HG02870 (cell line): ENCODE results near the gene RTCB.
"Not testable (repeated sequence)": the region's sequence is repeated elsewhere in the genome, so short reads cannot be mapped to it uniquely, and the experiment has no call there.

Experiments used
- ATAC-seq: cut with Tn5 transposase; IDR thresholded peaks from one replicate; pipeline ENCODE4 v1.9.1; 2021; ENCODE audit warnings: mild to moderate bottlenecking, moderate library complexity; ENCODE audit not compliant: unreplicated experiment

Gene RTCB

DNA sequence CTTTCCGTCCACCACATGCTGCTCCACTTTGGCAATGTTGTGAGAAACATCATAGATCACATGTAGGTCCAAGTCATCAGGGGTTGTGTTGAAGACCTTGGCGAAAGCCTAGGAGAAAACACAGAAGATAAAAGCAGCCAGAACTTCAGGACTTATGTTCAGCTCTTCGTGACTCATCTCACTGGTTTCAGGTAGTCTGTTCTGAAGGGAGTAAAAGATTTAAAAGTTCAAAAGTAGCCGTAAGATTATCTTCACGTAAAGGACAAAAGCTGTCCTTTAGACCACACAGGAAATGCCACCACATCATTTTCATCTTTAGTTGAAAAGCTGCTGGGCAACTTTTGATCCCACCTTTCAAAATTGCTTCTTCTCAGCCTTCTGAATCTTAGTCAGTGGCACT lies 16.9 kb downstream of the RTCB start:
- ATAC-seq = no peak

DNA sequence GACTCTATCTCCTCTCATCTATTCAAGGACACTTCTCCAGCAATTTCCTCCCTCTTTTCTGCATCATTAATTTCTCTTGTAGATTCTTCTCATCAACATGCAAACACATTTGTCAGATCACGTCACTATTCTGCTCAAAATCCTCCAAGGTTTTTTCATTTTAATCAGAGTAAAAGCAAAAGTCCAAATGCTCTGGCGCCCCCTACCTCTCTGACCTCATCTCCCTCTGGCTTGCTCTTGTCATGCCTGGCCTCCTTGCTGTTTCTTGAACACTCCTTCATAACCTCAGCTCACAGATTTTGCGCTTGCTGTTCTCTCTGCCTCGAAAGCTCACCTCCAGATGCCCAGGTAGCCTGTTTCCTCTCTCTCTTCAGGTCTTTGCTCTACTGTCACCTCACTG lies 22.4 kb downstream of the RTCB start:
- no peak for ATAC-seq

DNA sequence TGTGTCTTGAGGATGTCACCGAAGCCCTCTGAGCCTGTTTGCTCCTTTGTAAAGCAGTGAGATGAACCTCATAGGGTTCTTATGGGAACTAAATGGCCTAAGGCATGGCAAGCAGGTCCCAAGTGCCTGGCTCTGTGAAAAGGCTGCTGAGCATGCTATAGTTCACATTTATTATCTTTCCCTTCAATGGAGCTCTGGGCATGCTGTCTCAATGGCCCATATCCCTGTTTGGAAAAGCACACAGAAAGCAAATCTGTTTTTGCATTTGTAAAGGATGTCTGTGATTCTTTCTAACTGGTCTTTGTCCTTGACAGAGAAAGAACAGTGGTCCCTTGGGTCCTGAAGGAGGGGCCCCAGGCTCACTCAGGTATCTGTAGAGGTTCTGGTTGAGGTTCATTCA lies 26.4 kb downstream of the RTCB start:
- ATAC-seq = no peak

DNA sequence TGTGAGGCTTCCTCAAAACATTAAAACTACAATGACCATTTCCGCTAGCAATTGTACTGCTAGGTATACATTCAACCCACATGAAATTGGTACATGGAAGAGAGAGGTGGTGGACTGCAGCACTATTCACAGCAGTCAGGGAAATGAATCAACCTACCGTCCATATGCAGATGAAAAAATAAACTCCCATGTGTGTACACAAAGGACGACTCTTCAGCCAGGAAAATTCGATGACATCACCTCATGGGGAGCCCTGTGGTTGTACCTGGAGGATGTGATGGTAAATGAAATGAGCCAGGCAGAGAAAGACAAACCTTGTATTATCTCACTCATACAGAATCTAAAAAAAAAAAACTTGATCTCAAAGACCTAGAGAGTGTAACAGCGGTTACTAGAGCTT lies 31.1 kb downstream of the RTCB start:
- no peak for ATAC-seq

DNA sequence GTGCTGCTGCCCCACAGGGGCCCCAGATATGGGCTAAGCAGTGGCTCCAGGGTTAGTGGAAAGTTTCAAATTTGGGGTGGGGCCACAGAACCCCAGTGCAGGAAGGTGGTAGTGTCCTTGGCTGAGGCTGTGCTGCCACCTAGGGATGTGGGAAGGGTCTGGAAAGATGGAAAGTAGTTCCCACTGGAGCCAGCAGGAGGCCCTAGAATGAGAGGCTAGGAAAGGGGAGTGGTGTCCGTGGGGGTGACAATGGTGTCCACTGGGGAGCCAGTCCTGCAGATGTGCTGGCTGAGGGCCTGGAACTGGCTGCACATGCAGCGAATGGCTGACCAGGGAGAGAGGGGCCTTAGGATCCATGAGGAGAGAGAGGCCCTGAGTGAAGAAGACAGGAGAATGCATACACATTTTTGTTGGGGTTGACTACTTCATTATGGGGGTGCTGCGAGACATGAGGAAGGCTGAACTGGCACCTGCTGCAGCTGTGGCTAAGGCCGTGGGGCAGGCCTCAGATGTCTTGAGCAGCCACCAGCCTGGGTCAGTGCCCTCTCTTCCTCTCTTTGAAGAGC lies 33.3 kb downstream of the RTCB start:
- ATAC-seq = no peak

DNA sequence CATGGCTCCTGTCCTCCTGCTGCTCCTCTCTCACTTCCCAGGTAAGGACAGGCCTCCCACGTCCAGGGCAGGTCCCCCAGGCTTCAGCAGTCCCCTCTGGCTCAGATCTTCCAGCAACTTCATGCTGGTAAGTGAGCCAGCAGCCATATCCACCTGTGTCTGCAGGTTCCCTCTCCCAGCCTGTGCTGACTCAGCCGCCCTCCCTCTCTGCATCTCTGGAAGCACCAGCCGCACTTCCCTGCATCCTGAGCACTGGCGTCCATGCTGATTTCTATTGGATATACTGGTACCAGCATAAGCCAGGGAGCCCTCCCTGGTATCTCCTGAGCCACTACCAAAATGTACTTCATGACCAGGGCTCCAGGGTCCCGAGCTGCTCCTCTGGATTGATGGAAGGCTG lies 35.4 kb downstream of the RTCB start:
- ATAC-seq = no peak

DNA sequence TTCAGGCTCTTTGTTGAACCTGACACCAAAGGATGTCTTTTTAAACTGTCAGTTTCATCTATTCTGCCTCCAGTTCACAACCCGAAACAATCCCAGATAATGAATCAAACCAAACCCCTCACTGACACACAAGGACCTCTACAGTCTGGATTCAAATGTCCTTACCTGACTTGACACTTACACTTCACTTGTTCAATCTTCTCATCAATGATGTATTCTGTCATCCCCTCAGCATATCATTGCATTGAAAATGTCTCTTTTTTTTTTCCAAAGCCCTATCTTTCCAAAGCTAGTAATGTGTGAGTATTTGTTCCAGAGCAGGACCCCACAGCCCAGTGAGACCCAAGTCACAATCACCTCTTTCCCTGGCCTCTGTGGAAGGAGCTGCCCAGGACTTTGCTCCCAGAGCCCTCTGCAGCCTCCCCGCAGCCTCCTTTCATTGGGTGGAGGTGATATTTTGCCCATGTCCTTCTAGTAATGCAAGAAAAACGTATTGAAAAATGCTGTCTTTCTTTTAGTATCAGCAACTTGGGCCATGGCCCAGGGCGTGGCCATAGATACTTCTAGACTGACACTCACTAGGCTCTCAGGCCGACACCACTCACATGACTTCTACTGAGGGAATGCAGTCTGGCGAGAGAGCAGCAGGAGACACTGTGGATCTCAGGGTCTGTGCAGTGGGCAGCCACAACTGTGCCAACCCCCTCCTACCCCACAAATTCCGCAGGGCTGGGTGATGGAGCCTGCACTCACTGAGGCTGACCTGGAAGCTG lies 36.2 kb downstream of the RTCB start:
- ATAC-seq = no peak

DNA sequence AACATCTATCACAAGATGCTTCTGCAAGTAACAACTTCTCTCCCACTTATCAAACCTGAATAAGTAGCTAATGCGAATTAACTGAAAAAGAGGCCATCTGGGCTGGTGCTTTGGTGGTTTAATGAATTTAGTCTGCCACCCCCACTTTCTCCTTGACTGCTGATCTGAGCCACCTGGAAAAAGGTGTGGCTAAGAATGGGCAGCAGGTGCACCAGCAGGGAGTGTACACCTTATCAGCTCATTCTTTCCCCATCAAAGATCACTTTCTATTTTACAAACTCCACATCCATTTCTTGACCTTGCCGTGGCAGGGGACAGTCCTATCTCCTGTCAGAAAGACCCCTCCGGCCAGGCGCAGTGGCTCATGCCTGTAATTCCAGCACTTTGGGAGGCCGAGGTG lies 47.8 kb downstream of the RTCB start:
- no peak for ATAC-seq

DNA sequence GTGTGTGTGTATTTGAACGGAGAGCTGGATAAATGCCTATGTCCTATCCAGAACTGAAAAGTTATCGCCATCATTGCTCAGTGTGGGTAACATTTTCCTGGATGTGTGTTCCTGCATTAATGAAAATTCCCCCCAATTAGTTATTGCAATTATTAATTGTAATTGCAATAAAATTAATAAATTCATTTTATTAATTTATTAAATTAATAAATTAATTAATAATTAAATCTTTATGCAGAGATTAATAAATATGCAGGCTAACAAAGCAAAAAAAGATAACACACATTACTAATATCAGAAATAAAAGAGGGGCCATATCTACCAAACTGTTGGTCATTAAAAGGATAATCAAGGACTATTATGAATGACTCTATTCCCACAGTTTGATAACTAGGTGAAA lies 50.8 kb downstream of the RTCB start:
- no peak for ATAC-seq

DNA sequence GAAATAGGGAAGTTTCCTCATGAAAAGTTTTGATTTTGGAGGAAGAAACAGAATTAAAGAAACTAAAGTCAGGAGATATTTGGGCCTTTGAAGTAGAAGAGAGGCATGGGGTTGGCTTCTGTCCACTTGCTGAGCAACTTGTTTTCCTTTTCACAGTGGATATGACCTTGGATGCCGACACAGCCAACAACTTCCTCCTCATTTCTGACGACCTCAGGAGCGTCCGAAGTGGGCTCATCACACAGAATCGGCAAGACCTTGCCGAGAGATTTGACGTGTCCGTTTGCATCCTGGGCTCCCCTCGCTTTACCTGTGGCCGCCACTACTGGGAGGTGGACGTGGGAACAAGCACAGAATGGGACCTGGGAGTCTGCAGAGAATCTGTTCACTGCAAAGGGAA lies 52.0 kb downstream of the RTCB start:
- not testable (repeated sequence) for ATAC-seq

DNA sequence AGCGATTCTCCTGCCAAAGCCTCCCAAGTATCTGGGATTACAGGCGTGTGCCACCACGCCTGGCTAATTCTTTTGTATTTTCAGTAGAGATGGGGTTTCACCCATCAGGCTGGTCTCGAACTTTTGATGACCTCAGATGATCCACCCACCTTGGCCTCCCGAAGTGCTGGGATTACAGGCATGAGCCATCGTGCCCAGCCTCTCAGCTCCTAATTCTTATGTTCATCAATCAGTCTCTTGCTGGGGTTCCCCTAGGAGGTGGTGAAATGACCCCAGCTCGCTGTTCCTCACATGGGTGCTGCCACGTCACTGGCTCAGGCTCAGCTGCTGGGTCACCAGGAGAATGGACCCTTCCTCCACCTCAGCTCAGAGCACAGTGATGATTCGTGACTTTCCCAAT lies 54.5 kb downstream of the RTCB start, which contains the start of gene RFPL3:
TSS of gene RFPL3 (plus strand) at position 301 of the 400 bp plus-strand sequence. CDS start 205 bp downstream, outside the sequence.
- ATAC-seq = not testable (repeated sequence)

DNA sequence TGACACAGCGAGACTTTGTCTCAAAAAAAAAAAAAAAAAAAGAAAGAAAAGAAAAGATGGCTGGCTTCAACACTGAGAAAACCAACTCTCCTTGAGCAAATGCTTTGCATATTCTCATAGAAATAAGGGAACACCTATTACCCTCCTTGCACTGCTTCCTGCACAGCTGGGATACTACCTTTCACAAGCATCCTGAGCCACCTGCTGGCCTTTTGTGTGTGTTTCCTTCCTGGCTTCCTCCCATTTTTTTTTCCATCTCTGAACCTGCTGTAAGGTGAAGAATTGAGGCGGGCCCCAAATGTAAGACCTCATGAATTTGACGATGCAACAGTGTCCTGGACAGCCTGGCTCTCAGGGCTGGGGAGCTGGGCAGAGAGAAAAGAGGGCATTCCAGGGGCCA lies 56.3 kb downstream of the RTCB start:
- no peak for ATAC-seq

DNA sequence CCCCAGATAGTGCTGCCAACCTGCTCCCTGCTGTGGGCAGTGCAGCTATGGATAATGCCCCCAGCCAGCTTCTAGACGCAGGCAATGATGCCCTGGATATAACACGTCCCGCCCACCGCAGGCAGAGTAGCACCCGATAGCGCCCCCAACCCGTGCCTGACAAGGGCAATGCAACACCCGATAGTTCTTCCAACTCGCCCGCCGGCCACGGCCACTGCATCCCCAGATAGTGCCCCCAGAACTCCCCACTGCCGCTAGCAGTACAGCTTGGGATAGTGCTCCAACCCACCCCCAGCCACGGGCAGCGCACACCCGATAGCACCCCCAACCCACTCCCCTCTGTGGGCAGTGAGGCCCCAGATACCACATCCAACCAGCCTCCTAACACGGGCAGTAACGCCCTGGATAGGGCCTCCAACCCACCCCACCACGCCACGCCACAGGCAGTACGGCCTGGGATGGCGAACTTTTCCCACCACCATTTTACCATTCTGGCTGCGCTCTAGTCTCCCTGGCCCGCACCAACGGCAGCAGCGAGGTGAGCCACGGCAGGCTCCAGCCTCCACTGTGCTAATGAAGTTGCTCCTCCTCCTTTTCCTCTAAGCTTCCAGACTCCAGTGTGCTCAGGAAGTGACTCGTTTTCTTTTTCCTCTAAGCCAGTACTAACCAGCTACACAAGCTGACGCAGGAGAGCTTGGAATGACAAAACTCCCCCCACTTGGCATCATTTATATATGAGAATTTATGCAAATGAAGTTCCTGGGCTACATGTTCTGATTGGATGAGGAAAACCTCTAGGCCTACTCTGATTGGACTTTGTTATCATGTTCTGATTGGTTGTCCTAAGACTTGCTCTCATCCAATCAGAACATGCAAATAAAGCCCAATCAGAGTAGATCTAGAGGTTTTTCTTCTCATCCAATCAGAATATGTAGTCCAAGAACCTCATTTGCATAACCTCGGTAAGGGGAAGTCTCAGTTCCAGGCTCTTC lies 57.4 kb downstream of the RTCB start:
- ATAC-seq = no peak

DNA sequence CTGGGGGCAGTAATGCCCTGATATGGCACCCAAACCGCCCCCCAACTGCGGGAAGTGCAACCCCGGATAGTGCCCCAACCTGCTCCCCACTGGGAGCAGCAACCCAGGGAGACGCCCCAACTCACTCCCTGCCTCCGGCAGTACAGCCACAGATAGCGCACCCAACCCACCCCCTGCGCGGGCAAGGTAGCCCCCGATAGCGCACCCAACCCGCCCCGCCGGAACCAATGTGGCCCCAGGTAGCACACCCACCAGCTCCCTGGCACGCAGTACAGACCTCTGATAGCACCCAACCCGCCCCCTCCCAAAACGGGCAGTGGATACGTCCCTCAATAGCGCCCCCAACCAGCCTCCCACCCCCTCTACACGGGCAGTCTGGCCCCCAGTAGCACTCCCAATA lies 58.2 kb downstream of the RTCB start:
- no peak for ATAC-seq

DNA sequence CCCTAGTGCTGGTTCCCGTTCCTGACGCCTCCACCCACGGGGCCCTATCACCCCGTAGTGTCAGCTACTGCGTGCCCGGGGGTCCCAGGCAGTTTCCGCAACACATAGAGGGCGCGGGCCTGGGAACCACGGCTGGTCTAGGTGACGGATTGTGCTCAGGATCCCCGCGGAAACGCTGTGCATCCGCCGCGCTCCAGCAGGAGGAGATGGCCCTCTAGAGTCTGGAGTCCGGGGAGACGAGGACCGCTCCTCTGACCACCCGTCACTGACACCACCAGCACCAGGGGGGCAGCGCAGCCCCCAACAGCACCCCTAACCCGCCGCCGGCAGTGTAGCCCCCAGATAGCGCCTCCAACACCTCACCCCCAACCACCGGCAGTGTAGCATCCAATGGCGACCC lies 58.8 kb downstream of the RTCB start:
- ATAC-seq = no peak

DNA sequence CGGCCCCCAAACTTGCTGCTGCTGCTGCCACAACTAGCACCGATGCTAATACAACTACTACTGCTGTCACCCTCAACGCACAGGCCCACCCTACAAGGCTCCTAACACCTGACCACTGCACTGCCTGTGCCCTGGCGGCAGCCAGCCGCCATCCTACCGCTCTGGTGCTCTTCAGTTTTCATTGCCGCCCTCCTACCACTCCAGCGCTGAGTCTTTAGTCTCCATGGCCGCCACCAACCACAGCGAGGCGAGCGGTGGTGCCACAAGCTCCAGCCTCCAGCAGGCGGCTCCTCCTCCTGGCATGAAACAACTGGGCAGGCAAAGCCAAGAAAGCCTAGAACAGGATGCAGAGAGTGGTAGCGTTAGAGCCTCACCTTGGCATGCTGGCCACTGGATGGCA lies 59.4 kb downstream of the RTCB start:
- ATAC-seq = no peak

DNA sequence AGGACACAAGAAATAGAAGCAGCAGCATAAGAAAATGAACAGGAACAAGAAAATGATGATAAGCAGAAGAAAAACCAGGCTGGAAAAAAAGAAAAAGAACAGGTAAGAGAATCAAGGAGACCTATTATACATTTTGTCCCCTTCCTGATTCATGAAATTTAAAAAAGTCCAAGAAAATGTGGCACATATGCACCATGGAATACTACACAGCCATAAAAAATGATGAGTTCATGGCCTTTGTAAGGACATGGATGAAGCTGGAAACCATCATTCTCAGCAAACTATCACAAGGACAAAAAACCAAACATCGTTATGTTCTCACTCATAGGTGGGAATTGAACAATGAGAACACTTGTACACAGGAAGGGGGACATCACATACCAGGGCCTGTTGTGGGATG lies 60.2 kb downstream of the RTCB start:
- ATAC-seq = not testable (repeated sequence)

DNA sequence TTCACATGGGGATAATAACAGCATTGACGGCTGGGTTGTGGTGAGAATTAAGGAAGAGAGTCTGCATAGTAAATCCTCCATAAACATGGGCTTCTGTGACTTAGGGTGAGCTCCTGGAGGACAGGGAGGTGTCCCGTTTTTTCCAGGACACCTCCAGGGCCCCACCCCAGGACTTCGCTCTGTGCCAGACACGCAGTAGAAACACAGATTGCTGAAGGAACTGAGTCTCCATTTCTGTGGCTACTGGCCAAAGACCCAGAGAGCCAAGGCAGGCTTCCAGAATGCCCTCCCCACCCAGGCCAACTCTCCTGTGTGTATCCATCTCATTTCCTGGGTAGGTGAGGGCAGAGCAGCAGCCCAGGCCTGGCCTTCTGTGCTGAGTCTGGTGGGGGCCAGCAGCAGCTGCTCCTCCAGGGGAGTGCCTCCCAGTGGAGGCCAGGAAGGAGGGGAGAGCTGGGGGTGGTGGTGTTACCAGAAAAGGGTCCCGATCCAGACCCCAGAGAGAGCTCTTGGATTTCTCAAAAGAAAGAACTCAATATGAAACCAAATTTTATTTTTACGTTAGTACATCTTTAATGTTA lies 63.9 kb downstream of the RTCB start:
- no peak for ATAC-seq

DNA sequence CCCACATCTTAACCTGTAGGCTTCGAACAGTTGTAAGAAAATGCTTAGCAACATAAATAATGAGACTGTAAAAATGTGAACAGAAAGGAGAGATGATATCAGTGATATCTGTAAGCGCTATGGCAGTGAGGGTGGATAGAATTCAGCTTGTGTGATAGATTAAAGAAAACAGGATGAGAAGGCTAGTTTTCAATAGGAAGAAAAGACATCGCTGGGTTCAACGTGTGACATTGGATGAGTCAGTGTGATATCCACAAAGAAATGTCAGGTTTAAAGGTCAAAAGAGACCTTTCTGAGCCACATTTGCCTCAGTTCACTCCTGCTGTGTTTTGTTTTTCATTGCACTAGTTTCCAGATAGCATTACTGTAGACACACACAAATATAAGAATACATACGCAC lies 68.1 kb downstream of the RTCB start:
- no peak for ATAC-seq

DNA sequence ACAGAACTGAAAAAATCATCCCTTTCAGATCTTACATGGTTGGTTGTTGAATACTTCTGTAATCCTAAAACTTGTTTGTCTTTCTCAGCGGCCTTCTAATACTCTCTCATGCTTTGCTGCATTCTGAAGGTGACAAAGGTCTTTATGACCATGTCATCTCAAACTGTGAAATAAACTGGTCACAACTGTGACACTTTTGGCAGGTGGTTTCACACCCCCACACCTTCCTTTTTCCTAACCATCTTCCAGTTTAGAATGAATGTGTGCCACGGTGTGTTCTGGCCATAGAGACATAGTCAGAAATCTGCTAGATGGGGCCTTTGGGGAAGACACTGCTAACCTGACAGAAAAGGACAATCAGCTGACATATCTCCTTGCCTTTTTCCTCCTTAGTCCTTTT lies 69.1 kb downstream of the RTCB start:
- ATAC-seq = no peak

DNA sequence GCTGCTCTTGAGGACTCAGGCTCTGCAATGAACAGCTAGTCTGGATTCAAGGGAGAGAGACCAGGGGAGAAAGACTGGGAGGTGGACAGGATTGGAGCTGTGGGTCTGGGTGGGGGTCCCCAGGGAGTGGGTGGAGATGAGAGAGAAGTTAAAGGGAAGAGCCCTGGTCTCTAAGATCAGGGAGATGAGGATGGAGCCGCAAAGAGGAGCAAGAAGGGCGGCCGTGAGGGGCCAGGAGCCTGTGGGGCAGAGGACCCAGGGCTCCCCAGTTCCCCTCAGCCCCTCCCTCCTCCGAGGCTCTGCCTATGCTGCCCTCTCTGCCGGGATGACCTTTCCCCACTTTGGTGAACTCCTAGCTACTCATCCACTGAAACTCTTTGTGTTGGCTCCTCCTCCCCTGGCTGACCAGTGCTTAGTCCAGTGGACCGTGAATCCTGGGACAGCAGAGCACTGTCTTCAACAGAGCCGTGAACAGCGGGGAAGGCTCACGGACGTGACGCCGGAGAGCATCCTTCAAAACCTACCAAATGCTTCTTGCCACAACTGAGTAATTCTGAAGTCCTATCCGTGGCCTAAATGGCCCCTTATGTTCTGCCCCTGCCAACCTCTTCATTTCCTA lies 70.8 kb downstream of the RTCB start:
- no peak for ATAC-seq
